PC-3 (cell line): ENCODE results near the gene PRMT1. TPM values are rescaled to one million over a fixed set of nuclear protein-coding genes. Genes with fewer than 3 reads are reported as not detected.

ENCODE experiments used
- ATAC-seq: fragments of 200-7000 bp; cut with Tn5 transposase; 2 replicates; pipeline ENCODE4 v1.9.1; 2020; ENCODE audit warnings: mild to moderate bottlenecking, moderate library complexity
- BruUV-seq: library from RNA; stranded (reverse); fragments of 400-500 nt; replicated peaks from 2 replicates; lab custom pipeline; 2021; lab: Mats Ljungman, UMichigan
- CTCF ChIA-PET: fragments of 300-600 bp; sonication (Branson Sonifier 250); formaldehyde crosslinking; loops from one replicate; lab custom pipeline; 2022; ENCODE audit warnings: antibody characterized with exemption; lab: Charles Lee
- POLR2A ChIA-PET: fragments of 300-600 bp; sonication (Branson Sonifier 250); formaldehyde crosslinking; loops from one replicate; lab custom pipeline; 2022; ENCODE audit warnings: antibody characterized with exemption; ENCODE audit not compliant: unreplicated experiment; lab: Charles Lee
- DNase-seq: peaks from one replicate; pipeline ENCODE4 v3.0.0-alpha.2; 2015
- H2AFZ ChIP-seq: fragments of 300-600 bp; sonication (generic); 2 replicates; pipeline ENCODE4 v1.6.0; 2016; ENCODE audit warnings: antibody characterized with exemption, low read length
- H3F3A ChIP-seq: fragments of 300-600 bp; sonication (generic); one replicate; pipeline ENCODE4 v1.6.0; 2017; ENCODE audit warnings: antibody characterized with exemption, low read length, control low read depth, mild to moderate bottlenecking; ENCODE audit not compliant: unreplicated experiment
- H3K27ac ChIP-seq: fragments of 300-600 bp; sonication (generic); 2 replicates; pipeline ENCODE4 v1.5.1; 2016; ENCODE audit warnings: mild to moderate bottlenecking, low read length
- H3K27me3 ChIP-seq: fragments of 300-600 bp; sonication (generic); 2 replicates; pipeline ENCODE4 v1.6.1; 2016; ENCODE audit warnings: low read length, mixed read lengths
- H3K36me3 ChIP-seq: fragments of 300-600 bp; sonication (generic); 2 replicates; pipeline ENCODE4 v1.6.1; 2016; ENCODE audit warnings: low read depth, mixed run types, low read length, mixed read lengths
- H3K4me1 ChIP-seq: fragments of 300-600 bp; sonication (generic); 2 replicates; pipeline ENCODE4 v1.5.1; 2016; ENCODE audit warnings: low read length; ENCODE audit not compliant: insufficient read depth
- H3K4me2 ChIP-seq: fragments of 300-600 bp; sonication (generic); 2 replicates; pipeline ENCODE4 v1.6.0; 2016; ENCODE audit warnings: low read length
- H3K4me3 ChIP-seq: fragments of 300-600 bp; sonication (generic); 2 replicates; pipeline ENCODE4 v1.5.1; 2016; ENCODE audit warnings: mild to moderate bottlenecking, low read length, mixed read lengths
- H3K79me2 ChIP-seq: fragments of 300-600 bp; sonication (generic); 2 replicates; pipeline ENCODE4 v1.6.1; 2017; ENCODE audit warnings: low read length, mixed read lengths
- H3K9ac ChIP-seq: fragments of 300-600 bp; sonication (generic); 2 replicates; pipeline ENCODE4 v1.6.0; 2016; ENCODE audit warnings: mild to moderate bottlenecking, low read length
- H3K9me2 ChIP-seq: fragments of 300-600 bp; sonication (generic); replicated peaks from 2 replicates; pipeline ENCODE4 v1.6.1; 2016; ENCODE audit warnings: mixed run types, low read length, mixed read lengths
- H3K9me3 ChIP-seq: fragments of 300-600 bp; sonication (generic); 2 replicates; pipeline ENCODE4 v1.6.1; 2016; ENCODE audit warnings: low read length, mixed read lengths
- H4K20me1 ChIP-seq: fragments of 300-600 bp; sonication (generic); 2 replicates; pipeline ENCODE4 v1.6.1; 2016; ENCODE audit warnings: low read length, mixed read lengths
- CTCF ChIP-seq: fragments of 300-600 bp; sonication (generic); conservative IDR thresholded peaks from 2 replicates; pipeline ENCODE4 v1.5.1; 2017; ENCODE audit warnings: antibody characterized with exemption, low read depth, mild to moderate bottlenecking, low read length
- EZH2 ChIP-seq: fragments of 300-600 bp; sonication (generic); IDR thresholded peaks from one replicate; pipeline ENCODE4 v1.6.1; 2017; ENCODE audit warnings: antibody characterized with exemption, mild to moderate bottlenecking, low read length; ENCODE audit not compliant: unreplicated experiment
- EZH2phosphoT487 ChIP-seq: fragments of 300-600 bp; sonication (generic); IDR thresholded peaks from 2 replicates; pipeline ENCODE4 v1.6.1; 2018; ENCODE audit warnings: mild to moderate bottlenecking, antibody characterized with exemption, low read length, borderline replicate concordance
- intact Hi-C: fragments of 100-400 bp; cut with micrococcal nuclease; formaldehyde crosslinking; loops from 2 replicates; pipeline ENCODE4 v1.9.0; 2023
- total RNA-seq: library from RNA; depleted of rRNA; stranded (reverse); fragments of >200 nt; gene quantifications from 2 replicates; pipeline ENCODE4 v1.2.3, GENCODE V29; 2014

PRMT1 gene
- total RNA-seq, 1 experiment from 2014 or later = 625 TPM

GRCh38 chr19:49712397-49712859 lies 35.4 kb downstream of the PRMT1 start:
- Histone ChIP-seq H3K9me2 (no peaks in the 10 kb centered on the region), H3K4me3 (no peak overlapping the region), H3K36me3 (no peaks in the 10 kb centered on the region), H3K9me3 (no peaks in the 10 kb centered on the region), H3K4me1 (peaks cover 21% of the 10 kb centered on the region), H4K20me1 (no peaks in the 10 kb centered on the region), H3K79me2 (no peaks in the 10 kb centered on the region), H3F3A (no peaks in the 10 kb centered on the region), H3K27me3 (no peaks in the 10 kb centered on the region), H3K9ac (no peak overlapping the region), H3K4me2 (no peak overlapping the region; the same call in 1 of the 2 replicates), H2AFZ (no peak overlapping the region), H3K27ac (no peak overlapping the region)
- intact Hi-C loops = no loop called here
- TF ChIP-seq EZH2 = no peak
- TF ChIP-seq EZH2phosphoT487 = no peak
- no peak for TF ChIP-seq CTCF
- BruUV-seq = no TSS peak
- DNase-seq (peak; percentile 86), ATAC-seq (peak; percentile 57)
- POLR2A ChIA-PET = no interaction called here
- CTCF ChIA-PET = no interaction called here

GRCh38 chr19:49713236-49713845 lies 36.3 kb downstream of the PRMT1 start:
- Histone ChIP-seq H3K9me3 (no peaks in the 10 kb centered on the region), H3K9ac (no peak overlapping the region), H3K9me2 (no peaks in the 10 kb centered on the region), H3K4me2 (peak overlapping the region; percentile 66), H4K20me1 (no peaks in the 10 kb centered on the region), H3K36me3 (no peaks in the 10 kb centered on the region), H3K4me1 (peaks cover 21% of the 10 kb centered on the region), H3K79me2 (no peaks in the 10 kb centered on the region), H3K27ac (peak overlapping the region; percentile 30), H3K4me3 (no peak overlapping the region), H3F3A (no peaks in the 10 kb centered on the region), H3K27me3 (no peaks in the 10 kb centered on the region), H2AFZ (no peak overlapping the region)
- intact Hi-C loops = no loop called here
- no TSS peak for BruUV-seq
- TF ChIP-seq EZH2 = no peak
- TF ChIP-seq EZH2phosphoT487 = no peak
- TF ChIP-seq CTCF = no peak
- DNase-seq = peak; percentile 86
- ATAC-seq = peak; percentile 68
- ChIA-PET CTCF (no interaction called here), POLR2A (interaction anchor here (0.6 to 0.7 kb wide), 2 partner anchors 49 to 72 kb away, joined by 4 to 5 read pairs; partner anchors contain the start of gene SCAF1)

GRCh38 chr19:49716154-49716553 lies 39.1 kb downstream of the PRMT1 start:
- H2AFZ ChIP-seq = no peak overlapping the region
- H3F3A ChIP-seq = no peaks in the 10 kb centered on the region
- TF ChIP-seq EZH2phosphoT487 (no peak), CTCF (no peak), EZH2 (no peak)
- peaks cover 14% of the 10 kb centered on the region for H3K4me1 ChIP-seq
- no peaks in the 10 kb centered on the region for H3K79me2 ChIP-seq
- H3K4me3 ChIP-seq = no peak overlapping the region
- no peaks in the 10 kb centered on the region for H3K9me2 ChIP-seq
- ATAC-seq (no peak), DNase-seq (no peak)
- no peak overlapping the region for H3K27ac ChIP-seq
- no TSS peak for BruUV-seq
- no peaks in the 10 kb centered on the region for H3K9me3 ChIP-seq
- H3K27me3 ChIP-seq = no peaks in the 10 kb centered on the region
- H4K20me1 ChIP-seq = no peaks in the 10 kb centered on the region
- H3K9ac ChIP-seq = no peak overlapping the region
- ChIA-PET CTCF (no interaction called here), POLR2A (no interaction called here)
- H3K36me3 ChIP-seq = no peaks in the 10 kb centered on the region
- intact Hi-C loops = no loop called here
- no peak overlapping the region for H3K4me2 ChIP-seq
